ENCODE data around the gene LDAF1.
A peak's percentile ranks its signal among the peaks of the same experiment; 100 is the strongest.
"Not testable (repeated sequence)": the region's sequence is repeated elsewhere in the genome, so short reads cannot be mapped to it uniquely, and the experiment has no call there.

Gene LDAF1

DNA sequence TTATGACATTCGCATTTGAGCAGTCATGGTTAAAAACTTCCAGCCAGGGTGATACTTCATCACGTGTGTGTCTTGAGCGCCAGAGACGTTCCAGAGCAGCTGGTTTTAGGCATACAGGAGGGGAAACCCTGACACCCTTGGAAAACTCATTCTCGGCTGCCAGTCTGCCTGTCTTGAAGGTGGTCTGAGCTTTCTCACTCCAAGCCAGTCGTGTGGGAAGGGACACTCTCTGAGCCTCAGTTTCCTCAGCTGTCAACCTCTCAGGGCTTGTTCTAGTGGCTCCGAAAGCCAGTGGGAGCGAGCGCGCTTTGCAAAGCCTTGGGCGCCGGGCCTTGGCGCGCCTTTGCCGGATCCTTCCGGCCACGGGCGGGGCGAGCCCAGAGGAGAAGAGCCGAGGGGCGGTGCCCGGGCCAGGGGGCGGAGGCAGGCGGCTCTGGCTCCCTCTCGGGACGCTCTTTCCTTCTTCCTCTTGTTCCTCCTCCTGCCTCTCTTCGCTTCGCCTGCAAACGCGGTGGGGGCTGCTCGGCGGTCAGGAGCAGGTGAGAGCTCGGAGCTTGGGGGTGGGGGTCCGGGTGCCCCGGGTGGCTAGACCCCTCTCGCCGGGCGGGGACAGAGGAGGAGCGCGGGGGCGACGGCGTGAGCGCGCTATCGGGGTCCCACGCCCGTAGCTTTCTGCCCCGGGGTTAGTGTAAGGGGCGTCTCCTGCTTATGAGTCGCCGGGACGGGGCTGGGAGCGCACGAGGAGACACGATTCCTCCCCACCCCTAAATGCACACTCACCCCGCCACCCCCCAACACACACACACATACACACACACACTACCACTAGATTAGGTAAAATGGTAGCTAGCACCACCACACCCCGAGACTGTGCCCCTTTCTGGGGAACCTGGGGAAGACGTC is at the start of gene LDAF1:
Gene LDAF1 (plus strand): TSS at position 467 of the 903 bp plus-strand sequence. CDS start 2,509 bp downstream, outside the sequence.
- DNase-seq (ENCODE audit: low read depth in 2 of 2) = peak; percentile 38 to 42

DNA sequence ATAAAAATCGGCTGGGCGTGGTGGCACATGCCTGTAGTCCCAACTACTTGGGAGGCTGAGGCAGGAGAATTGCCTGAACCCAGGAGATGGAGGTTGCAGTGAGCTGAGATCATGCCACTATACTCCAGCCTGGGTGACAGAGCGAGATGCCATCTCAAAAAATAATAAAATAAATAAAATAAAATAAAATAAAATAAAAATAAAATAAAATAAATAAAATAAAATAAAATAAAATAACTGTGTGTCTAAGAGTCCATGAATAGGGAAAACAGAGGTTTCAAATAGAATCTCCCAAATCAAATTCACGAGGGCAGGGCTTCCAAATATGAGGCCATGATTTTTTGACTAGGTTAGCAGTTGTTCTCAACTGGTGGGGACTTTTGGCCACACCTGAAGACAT is 42.9 kb upstream of the LDAF1 start:
- not testable (repeated sequence) for DNase-seq (ENCODE audit: low read depth in 2 of 2)

DNA sequence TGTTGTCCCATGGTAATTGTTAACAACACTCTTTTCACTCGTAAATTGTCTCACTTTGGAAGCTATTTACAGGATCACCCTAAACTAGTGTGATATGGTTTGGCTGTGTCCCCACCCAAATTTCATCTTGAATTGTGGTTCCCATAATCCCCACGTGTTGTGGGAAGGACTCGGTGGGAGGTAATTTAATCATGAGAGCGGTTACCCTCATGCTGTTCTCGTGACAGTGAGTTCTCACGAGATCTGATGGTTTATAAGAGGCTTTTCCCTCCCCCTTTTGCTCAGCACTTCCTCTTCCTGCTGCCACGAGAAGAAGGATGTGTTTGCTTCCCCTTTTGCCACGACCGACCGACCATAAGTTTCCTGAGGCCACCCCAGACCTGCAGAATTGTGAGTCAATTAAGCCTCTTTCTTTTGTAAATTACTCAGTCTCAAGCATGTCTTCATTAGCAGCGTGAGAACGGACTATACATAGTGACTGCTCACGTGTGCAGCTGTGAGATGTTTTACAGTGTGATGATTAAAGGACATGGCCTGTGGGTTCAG is 42.3 kb upstream of the LDAF1 start:
- DNase-seq (ENCODE audit: low read depth in 2 of 2) = no peak

DNA sequence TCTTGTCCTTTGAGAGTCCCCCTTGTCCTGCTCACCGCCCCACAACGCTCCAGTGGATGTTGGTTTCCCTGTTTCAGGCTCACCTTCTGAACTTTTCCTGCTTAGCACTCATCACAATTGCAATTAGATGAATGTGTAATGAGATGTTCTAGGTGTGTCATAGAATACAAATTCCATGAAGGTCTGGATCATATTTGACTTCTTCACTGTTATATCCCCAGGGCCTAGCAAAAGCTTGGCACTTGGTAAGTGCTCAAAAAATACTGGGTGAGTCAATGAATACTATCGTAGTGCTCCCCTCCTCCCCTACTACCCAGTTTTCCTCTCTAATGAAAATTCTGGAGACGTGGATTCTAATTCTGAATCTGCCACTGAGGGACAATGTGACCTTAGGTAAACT is 40.9 kb upstream of the LDAF1 start:
- no peak for DNase-seq (ENCODE audit: low read depth in 2 of 2)

DNA sequence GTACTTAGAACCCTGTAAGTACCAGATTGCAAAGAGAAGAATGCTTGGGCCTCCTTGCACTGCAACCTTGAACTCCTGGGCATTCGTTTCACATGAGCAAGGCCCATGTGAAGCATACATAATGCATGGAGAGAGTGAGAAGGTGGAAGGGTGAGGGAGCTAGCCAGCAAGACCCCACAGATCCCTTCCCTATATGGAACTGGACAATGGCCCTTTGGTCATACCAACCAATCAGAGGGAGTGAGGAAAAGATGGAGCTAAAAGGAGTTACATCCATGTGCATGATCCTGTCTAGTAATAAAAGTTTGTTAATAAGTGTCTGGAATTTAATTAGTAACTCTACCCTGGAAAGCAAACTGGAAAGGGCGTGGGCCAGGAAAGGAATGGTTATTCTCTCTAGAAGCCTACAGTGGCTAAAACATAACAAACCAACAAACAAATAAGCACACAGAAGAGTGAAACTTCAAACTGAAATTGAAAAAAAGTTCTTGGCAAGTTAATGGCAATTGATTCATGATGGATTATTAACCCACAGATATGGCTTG is 37.4 kb upstream of the LDAF1 start:
- no peak for DNase-seq (ENCODE audit: low read depth in 2 of 2)

DNA sequence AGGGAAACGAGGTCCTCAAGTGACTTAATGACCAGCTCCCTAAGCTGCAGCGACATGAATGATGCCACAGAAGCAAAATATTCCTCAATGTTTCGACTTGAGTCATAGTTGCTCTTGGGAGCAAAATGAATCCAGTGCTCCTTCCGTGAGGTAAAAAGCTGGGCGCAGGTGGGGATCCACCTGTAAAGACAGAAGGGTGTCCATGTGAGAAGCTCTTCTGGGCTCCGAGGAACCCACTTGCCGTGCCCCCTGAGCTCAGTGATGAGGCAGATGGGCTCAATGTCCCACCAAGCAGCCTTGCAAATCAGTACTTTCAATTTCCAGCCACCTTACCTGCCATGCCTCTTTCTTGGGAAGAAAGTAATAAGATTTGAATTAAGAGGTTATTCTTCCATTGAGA is 33.3 kb upstream of the LDAF1 start:
- DNase-seq (ENCODE audit: low read depth in 2 of 2) = no peak

DNA sequence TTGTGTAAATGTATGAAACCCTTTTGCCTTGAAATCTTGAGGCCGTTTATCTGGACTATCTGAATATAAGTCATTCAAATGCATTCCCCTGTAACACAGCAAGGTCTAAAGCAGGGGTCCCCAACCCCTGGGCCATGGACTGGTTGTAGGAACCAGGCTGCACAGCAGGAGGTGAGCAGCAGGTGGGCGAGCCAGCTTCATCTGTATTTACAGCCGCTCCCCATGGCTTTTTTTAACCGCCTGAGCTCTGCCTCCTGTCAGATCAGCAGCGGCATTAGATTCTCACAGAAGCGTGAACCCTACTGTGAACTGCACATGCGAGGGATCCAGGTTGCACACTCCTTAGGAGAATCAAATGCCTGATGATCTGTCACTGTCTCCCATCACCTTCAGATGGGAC is 32.0 kb upstream of the LDAF1 start:
- DNase-seq (ENCODE audit: low read depth in 2 of 2) = no peak

DNA sequence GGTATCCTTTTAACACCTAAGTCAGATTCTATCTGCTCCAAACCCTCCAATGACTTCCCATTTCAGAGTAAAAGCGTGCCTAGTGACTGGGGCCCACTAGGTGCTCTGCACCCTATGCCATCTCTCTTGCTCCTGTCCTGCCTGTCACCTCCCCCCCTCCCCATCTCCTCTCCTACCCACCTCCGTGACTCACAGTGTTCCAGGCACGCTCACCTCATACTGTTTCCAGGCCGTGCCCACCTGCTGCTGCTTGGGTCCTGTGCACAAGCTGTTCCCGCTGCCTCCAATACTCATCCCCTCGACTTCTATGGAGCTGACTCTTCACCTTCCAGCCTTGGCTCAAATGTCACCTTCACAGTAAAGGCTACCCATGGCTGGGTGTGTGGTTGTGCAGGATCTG is 29.5 kb upstream of the LDAF1 start:
- no peak for DNase-seq (ENCODE audit: low read depth in 2 of 2)

DNA sequence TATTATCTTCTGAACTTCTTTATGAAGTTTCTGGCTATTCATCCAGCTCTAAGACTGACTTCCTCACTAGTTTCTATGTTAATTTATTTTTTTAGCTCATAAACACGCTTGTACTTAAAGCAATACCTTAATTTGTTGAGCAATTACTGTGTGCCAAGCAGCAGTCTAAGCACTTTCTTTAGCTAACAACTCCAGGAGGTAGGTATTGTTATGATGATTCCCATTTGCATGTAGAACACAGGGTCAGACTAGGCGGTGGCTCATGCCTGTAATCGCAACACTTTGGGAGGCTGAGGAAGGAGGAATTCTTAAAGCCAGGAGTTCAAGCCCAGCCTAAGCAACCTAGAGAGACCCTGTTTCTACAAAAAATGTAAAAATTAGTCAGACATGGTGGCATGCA is 27.7 kb upstream of the LDAF1 start:
- DNase-seq (ENCODE audit: low read depth in 2 of 2) = no peak

DNA sequence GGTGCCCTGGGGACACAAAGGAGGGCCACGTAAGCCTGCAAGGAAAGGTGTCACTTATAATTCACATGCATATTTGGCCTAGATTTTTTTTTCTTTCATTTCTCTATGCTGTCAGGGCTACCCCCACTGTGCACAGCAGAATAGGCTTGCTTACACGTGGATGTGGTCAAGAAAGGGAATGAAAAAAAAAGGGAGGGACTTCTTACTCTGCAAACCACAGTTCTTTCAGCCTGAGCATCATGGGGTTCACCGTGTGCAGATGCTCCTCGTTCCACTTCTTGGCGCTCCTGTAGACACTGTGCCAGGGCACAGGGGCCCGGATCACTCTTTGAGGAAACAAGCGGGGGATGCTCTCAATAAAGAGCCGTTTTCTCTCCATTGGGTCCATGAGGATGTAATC is 24.4 kb upstream of the LDAF1 start:
- no peak for DNase-seq (ENCODE audit: low read depth in 2 of 2)

DNA sequence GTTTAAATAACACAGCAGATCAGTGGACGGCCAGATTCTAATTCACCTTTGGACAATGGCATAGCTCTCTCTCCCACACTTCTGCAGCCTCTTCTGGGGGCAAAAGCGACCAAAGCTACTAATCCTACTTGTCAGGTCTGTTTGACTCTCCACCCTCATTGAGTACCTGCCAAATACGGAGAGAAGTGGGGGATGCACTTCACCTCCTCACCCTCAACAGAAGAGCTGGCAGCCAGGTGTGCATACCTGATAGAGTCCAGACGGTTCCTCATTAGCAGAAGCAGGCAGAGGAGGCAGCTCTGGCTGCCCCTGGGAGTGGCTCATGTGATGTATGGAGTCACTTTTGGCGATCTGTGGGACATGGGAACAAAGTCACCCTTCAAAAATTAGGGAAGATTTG is 12.7 kb upstream of the LDAF1 start:
- DNase-seq (ENCODE audit: low read depth in 2 of 2) = no peak

DNA sequence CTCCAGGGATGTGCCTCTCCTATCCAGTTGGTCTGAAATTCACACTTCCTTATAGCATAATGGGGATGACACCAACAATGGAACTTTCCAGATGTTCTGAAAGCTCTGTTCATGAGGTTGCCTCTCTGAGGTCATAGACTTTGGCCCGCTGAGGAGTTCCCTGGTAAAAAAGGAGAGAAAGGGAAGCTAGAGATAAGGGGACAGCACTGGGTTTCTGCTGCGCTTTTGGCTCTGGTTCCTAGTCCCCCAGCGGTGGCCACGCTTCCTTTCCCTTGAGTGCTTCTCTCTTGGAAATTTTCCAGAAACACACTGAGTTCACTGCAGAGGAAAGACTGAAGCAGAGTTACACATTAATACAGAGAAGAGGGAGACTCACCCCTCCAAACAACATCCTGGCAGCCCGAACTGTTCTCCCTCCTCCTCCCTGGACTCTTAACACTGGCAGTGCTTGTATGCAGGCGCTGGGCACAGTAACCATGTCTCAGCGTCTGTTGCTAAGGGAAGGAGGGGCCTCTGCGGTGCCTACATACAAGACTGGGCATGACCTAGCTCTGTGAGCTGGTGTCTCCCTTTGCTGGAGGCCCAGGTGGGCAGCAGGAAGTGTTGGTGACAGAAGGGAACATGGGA is 8.0 kb upstream of the LDAF1 start, which contains the start of gene DNAH3:
Gene DNAH3 (minus strand): TSS at position 472 of the 627 bp plus-strand sequence. CDS start 527 bp downstream, outside the sequence.
- DNase-seq (ENCODE audit: low read depth in 2 of 2) = no peak

DNA sequence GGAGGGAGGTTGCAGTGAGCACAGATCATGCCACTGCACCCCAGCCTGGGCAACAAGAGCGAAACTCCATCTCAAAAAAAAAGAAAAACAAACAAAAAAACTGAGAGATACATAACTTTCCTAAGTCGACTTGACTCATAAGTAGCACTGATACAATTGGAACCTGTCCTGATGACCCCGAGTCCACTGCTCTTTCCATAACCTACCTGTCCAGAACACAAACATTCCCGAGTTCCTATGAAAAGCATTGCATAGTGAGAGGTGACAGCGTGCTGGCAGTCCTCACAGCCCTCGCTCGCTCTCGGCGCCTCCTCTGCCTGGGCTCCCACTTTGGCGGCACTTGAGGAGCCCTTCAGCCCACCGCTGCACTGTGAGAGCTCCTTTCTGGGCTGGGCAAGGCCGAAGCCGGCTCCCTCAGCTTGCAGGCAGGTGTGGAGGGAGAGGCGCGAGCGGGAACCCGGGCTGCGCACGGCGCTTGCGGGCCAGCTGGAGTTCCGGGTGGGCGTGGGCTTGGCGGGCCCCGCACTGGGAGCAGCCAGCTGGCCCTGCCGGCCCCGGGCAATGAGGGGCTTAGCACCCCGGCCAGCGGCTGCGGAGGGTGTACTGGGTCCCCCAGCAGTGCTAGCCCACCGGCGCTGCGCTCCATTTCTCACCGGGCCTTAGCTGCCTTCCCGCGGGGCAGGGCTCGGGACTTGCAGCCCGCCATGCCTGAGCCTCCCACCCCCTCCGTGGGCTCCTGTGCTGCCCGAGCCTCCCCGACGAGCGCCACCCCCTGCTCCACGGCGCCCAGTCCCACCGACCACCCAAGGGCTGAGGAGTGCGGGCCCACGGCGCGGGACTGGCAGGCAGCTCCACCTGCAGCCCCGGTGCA is 6.1 kb upstream of the LDAF1 start:
- not testable (repeated sequence) for DNase-seq (ENCODE audit: low read depth in 2 of 2)

DNA sequence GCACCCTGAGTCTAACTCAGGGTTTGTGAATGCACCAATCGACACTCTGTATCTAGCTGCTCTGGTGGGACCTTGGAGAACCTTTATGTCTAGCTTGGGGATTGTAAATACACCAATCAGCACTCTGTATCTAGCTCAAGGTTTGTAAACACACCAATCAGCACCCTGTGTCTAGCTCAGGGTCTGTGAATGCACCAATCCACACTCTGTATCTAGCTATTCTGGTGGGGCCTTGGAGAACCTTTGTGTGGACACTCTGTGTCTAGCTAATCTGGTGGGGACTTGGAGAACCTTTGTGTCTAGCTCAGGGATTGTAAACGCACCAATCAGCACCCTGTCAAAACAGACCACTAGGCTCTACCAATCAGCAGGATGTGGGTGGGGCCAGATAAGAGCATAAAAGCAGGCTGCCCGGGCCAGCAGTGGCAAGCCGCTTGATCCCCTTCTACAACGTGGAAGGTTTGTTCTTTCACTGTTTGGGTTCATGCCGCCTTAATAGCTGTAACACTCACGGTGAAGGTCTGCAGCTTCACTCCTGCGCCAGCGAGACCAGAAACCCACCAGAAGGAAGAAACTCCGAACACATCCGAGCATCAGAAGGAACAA is 5.2 kb upstream of the LDAF1 start:
- DNase-seq (ENCODE audit: low read depth in 2 of 2) = not testable (repeated sequence)

DNA sequence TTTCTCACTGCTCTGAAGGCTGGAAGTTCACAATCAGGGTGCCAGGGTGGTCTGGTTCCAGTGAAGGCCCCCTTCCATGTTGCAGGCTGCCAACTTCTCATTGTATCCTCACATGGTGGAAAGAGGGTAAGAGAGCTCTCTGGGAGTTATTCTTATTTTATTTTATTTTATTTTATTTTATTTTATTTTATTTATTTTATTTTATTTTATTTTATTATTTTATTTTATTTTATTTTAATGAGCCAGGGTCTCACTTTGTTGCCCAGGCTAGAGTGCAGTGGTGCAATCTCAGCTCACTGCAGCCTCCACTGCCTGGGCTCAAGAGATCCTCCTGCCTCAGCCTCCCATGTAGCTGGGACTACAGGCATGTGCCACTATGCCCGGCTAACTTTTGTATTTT is 2.5 kb upstream of the LDAF1 start:
- DNase-seq (ENCODE audit: low read depth in 2 of 2) = not testable (repeated sequence)

DNA sequence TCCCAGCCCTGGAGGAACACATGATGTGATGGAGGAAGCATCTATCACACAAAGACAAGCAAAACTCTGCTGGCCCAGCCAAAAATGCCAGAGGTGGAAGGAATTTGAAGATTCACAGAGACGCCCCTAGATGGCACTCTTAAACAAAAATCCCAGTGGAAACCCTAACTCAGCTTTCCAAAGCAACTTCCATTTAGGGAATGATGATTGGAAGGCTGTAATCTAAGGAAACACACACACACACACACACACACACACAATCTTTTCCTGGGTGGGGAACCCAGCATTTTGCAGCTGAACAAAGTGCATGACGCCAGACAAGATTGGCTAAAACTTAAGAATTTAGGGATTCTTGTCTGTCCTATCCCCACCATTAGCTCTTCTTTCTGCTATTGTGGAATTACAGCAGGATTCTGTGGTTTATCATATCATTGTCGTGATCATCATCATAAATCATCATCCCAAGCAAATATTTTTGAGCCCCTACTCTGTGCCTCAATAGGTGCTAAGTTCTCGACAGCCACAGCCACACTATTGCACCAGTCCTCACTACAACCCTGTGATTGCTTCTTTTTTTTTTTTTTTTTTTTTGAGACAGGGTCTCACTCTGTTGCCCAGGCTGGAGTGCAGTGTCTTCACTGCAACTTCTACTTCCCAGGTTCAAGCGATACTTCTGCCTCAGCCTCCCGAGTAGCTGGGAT is 1.6 kb upstream of the LDAF1 start:
- peak; percentile 72 for DNase-seq (ENCODE audit: low read depth in 2 of 2)

DNA sequence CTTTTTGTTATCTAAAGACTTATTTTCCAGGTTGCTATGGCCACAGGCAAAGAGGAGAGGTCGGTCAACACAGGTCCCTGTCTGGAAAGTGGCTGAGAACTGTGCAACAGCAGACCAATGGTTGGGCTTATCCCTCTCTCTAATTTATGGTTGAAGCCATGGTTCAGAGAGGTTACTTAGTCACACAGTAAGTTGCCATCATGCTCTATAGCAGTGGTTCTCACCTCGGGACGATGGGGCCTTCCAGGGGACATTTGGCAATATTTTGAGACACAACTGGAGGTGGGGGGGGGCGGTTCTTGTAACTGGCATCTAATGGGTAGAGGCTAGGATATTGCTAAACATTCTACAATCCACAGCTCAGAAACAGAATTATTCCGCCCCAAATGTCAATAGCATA is 842 bp upstream of the LDAF1 start:
- no peak for DNase-seq (ENCODE audit: low read depth in 2 of 2)

DNA sequence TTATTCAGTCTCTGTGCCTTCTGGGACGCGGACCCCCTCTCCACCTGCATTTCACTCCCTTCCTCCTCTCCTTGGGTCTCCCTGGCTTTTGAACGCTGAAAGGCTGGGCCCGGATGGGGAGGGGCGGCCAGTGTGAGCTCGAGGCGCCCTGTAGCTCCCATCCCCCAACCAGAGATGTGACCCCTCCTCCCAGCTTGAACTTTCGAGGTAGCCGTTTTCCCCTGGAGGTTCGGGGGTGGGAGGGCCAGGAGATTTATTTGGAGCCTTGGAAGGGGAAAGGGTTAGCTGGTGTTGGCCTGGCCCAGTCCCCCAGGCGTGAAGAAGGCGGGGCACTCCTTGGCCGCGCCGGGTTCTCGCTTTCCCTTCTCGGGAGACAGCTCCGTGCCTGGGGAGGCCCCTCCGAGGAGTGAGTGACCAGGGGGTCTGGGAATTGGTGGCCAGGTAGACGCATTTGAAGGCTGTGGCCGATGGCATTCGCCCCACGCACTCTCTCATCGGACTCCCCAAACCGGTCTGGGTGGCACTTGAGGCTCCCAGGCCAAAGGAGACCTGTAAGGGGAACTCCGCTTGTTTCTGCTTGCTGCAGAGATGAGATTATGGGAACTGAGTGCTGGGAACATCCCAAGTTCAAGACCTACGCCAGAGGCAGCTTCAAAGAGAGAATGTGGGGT is 942 bp downstream of the LDAF1 start:
- DNase-seq (ENCODE audit: low read depth in 2 of 2) = no peak

DNA sequence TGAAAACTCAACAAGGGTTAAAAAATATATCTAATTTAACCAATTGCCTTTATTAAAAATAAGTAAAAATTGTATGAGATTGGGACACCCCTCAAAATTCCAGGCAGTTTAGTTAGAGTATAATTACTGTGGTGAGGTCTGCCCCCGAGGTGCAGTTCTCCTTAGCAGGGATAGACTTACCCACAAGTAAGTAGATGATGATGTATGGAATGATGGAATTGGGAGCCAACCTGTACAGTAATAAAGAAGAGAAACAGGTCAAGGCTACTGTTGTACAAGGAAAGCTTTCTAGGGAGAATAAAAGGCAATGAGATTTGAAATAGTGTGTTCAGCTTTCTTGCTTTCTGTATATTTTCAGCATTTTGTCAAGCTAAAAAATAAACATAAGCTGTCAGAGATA is 1.8 kb downstream of the LDAF1 start:
- no peak for DNase-seq (ENCODE audit: low read depth in 2 of 2)

DNA sequence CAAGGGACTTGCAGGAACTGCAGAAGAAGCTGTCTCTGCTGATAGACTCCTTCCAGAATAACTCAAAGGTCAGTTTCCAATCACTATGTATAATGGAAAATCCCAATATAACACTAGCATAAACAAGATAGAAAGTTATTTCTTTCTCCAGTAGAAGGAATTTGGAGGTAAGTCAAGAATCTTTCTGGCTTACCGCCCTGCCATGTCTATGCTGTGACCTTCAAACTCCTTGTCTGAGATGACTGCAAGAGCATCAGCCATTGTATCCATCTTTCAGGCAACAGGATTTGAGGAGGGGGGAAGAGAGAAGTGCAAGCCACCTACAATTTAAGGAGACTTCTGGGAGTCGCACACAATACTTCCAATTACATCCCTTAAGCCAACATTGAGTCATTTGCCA is 2.7 kb downstream of the LDAF1 start:
- DNase-seq (ENCODE audit: low read depth in 2 of 2) = no peak
